ENCODE data around the gene TTC22. TPM values are rescaled to one million over a fixed set of nuclear protein-coding genes. Genes with fewer than 3 reads are reported as not detected.

Gene TTC22
- total RNA-seq, 1 experiment from 2014 or later, result 0.63 TPM

DNA sequence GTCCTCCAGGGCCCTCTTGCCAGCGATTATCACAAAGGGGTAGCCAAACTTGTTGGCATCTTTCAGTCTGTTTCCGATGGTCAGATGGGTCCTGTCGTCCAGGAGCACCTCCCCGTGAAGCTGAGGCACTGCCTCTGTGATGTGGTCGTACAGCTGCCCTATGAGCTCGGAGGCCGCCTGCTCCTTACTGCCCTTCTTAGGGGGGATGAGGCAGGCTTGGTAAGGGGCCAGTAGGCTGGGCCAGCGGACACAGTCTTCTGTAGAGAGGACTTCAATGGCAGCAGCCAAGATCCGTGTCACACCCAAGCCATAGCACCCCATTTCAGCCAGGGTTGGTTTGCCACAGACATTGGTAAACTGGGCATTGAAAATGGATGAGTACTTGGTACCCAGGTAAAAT is 43.3 kb downstream of the TTC22 start:
- DNase-seq (ENCODE audit: low spot score), result no peak
- peaks cover 3% of the 10 kb centered on the region; the same call in 1 of the 2 replicates for H3K4me1 Mint-ChIP-seq
- H3K27ac Mint-ChIP-seq, result no peak overlapping the region
- ChIA-PET CTCF (no interaction called here), POLR2A (no interaction called here)
- ATAC-seq, result no peak
- H3K9me3 Mint-ChIP-seq, result no peaks in the 10 kb centered on the region
- H3K27me3 Mint-ChIP-seq (ENCODE audit: low read depth), result no peaks in the 10 kb centered on the region
- 0 out of 2 replicates have a peak, but pooled peaks cover 8% of the 10 kb centered on the region for H3K36me3 Mint-ChIP-seq
- no peak overlapping the region for H3K4me3 Mint-ChIP-seq
- TF ChIP-seq, protein P1, sequence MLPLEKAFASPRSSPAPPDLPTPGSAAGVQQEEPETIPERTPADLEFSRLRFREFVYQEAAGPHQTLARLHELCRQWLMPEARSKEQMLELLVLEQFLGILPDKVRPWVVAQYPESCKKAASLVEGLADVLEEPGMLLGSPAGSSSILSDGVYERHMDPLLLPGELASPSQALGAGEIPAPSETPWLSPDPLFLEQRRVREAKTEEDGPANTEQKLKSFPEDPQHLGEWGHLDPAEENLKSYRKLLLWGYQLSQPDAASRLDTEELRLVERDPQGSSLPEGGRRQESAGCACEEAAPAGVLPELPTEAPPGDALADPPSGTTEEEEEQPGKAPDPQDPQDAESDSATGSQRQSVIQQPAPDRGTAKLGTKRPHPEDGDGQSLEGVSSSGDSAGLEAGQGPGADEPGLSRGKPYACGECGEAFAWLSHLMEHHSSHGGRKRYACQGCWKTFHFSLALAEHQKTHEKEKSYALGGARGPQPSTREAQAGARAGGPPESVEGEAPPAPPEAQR (CRISPR knock-in tag; IDR thresholded peaks at IDR 0.05), result no peak
- no peak for TF ChIP-seq FOXK1 (CRISPR knock-in tag; IDR thresholded peaks at IDR 0.05)

DNA sequence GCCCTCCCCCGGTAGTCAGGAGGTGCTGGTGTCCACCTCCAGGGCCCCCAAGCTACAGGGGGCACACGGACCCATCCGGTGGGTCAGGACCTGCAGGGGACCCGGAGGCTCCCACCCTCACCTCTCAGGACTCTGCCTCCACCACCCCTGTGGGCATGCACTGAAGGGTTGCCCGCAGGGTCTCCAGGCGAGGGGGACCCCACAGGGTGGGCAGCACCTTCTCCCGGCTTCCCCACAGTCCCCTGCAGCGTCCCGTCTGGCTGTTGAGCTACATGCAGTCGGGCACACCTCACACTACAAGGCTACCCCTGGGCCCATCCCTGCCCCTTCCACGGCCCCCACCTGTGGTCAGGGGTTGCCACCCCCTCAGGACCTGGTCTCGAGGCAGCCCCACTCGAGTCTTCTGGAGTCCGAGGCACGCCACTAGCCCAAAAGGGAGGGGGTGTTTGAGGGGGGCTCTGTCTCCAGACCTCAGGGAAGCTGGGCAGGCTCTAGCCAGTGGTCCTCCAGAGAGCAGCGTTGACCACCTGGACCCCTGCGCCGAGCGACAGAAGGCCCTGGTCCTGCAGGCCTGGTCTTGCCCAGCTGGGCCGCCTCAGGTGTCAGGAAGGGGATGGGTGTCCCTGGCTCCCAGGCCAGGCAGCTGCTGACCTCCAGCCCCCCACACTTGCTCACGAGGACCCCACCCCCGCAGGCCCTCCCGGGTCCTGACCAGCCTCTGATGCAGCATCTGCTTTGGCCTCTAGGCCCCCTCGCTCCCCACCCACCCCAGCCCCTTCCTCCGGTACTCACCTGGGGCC is 46.4 kb downstream of the TTC22 start:
- CTCF ChIA-PET, result interaction anchor here (2.2 kb wide), 1 partner anchor 38 kb away, joined by 8 read pairs; no protein-coding TSS in a partner anchor

DNA sequence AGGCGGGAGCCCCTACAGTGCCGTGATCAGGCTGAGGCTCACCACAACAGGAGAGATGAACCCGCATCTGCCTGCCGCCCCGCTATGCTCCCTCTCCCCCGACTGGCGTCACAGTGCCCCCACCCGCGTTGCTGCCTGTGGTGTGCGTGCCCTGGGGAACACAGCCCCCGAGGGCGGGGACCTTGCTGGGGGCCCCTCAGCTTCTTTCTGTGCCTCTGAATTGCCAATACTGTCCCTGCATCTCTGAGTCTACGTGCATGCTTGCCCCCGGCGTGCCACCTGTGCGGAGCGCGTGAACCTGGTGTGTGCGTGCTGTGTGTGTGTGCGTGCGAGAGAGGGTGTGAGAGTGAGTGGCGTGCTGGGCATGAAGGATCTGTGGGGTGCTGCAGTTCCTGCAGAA is 47.1 kb downstream of the TTC22 start:
- Mint-ChIP-seq H3K36me3 (0 out of 2 replicates have a peak, but pooled peaks cover 8% of the 10 kb centered on the region), H3K9me3 (no peaks in the 10 kb centered on the region), H3K27me3 (ENCODE audit: low read depth) (no peaks in the 10 kb centered on the region), H3K27ac (no peak overlapping the region), H3K4me1 (peaks cover 18% of the 10 kb centered on the region), H3K4me3 (no peak overlapping the region)
- ChIA-PET POLR2A (no interaction called here), CTCF (no interaction called here)
- no peak for TF ChIP-seq ZNF396 (CRISPR knock-in tag; IDR thresholded peaks at IDR 0.05; ENCODE audit: borderline replicate concordance)
- no peak for TF ChIP-seq JAZF1 (CRISPR knock-in tag; IDR thresholded peaks at IDR 0.05)
- TF ChIP-seq IRF2 (CRISPR knock-in tag; IDR thresholded peaks at IDR 0.05; ENCODE audit: borderline replicate concordance, low read depth), result no peak
- no peak for TF ChIP-seq ZNF671 (CRISPR knock-in tag; IDR thresholded peaks at IDR 0.05)
- ATAC-seq (no peak), DNase-seq (ENCODE audit: low spot score) (no peak)

More for the DNA sequence above, 46.4 kb downstream of the TTC22 start:
- Mint-ChIP-seq H3K27ac (no peak overlapping the region), H3K27me3 (ENCODE audit: low read depth) (no peaks in the 10 kb centered on the region), H3K4me1 (peaks cover 18% of the 10 kb centered on the region), H3K36me3 (0 out of 2 replicates have a peak, but pooled peaks cover 8% of the 10 kb centered on the region), H3K4me3 (no peak overlapping the region), H3K9me3 (no peaks in the 10 kb centered on the region)
- TF ChIP-seq, protein P2, sequence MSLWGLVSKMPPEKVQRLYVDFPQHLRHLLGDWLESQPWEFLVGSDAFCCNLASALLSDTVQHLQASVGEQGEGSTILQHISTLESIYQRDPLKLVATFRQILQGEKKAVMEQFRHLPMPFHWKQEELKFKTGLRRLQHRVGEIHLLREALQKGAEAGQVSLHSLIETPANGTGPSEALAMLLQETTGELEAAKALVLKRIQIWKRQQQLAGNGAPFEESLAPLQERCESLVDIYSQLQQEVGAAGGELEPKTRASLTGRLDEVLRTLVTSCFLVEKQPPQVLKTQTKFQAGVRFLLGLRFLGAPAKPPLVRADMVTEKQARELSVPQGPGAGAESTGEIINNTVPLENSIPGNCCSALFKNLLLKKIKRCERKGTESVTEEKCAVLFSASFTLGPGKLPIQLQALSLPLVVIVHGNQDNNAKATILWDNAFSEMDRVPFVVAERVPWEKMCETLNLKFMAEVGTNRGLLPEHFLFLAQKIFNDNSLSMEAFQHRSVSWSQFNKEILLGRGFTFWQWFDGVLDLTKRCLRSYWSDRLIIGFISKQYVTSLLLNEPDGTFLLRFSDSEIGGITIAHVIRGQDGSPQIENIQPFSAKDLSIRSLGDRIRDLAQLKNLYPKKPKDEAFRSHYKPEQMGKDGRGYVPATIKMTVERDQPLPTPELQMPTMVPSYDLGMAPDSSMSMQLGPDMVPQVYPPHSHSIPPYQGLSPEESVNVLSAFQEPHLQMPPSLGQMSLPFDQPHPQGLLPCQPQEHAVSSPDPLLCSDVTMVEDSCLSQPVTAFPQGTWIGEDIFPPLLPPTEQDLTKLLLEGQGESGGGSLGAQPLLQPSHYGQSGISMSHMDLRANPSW (CRISPR knock-in tag; conservative IDR thresholded peaks at IDR 0.05; ENCODE audit: low read depth), result no peak
- no peak for TF ChIP-seq CREM (CRISPR knock-in tag; IDR thresholded peaks at IDR 0.05)
- DNase-seq (ENCODE audit: low spot score), result no peak
- POLR2A ChIA-PET, result no interaction called here
- ATAC-seq, result no peak

DNA sequence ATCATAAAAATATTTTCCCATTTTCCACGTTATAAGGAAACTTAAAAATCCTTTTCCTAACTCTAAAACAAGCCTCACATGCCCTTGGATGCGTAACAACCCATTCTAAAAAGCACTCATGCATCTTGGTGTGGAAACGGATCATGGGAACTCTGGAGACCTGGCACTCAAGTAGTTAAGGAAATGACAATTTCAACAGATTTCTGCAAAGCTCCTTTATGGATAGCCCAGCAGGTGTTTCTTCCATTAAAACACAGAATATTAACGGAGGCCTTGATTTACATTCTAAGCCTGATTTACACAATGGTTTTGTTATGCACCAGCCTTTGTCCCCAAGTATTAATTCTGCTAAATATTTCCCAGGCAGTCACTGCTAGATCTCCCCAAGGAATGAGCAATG is 49.7 kb downstream of the TTC22 start:
- Mint-ChIP-seq H3K27me3 (ENCODE audit: low read depth) (no peaks in the 10 kb centered on the region; the same call in 1 of the 2 replicates), H3K36me3 (0 out of 2 replicates have a peak, but pooled peaks cover 3% of the 10 kb centered on the region), H3K4me3 (no peak overlapping the region), H3K9me3 (no peaks in the 10 kb centered on the region), H3K27ac (no peak overlapping the region), H3K4me1 (peaks cover 18% of the 10 kb centered on the region)
- ATAC-seq, result no peak
- ChIA-PET POLR2A (no interaction called here), CTCF (interaction anchor here (0.9 to 3.5 kb wide), 6 partner anchors 17 to 670 kb away, joined by 3 to 19 read pairs (median 4); partner anchors contain the start of gene TTC22)
- no peak for DNase-seq (ENCODE audit: low spot score)
- TF ChIP-seq NR1H2 (CRISPR knock-in tag; IDR thresholded peaks at IDR 0.05), result no peak
- TF ChIP-seq, protein P3, sequence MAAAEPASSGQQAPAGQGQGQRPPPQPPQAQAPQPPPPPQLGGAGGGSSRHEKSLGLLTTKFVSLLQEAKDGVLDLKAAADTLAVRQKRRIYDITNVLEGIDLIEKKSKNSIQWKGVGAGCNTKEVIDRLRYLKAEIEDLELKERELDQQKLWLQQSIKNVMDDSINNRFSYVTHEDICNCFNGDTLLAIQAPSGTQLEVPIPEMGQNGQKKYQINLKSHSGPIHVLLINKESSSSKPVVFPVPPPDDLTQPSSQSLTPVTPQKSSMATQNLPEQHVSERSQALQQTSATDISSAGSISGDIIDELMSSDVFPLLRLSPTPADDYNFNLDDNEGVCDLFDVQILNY (CRISPR knock-in tag; IDR thresholded peaks at IDR 0.05), result no peak
- TF ChIP-seq, protein P1 (CRISPR knock-in tag; IDR thresholded peaks at IDR 0.05), result no peak
- TF ChIP-seq ATF1 (CRISPR knock-in tag; IDR thresholded peaks at IDR 0.05), result no peak
- TF ChIP-seq, protein P4, sequence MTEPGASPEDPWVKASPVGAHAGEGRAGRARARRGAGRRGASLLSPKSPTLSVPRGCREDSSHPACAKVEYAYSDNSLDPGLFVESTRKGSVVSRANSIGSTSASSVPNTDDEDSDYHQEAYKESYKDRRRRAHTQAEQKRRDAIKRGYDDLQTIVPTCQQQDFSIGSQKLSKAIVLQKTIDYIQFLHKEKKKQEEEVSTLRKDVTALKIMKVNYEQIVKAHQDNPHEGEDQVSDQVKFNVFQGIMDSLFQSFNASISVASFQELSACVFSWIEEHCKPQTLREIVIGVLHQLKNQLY (CRISPR knock-in tag; IDR thresholded peaks at IDR 0.05), result no peak
- no peak for TF ChIP-seq IRF2 (CRISPR knock-in tag; IDR thresholded peaks at IDR 0.05; ENCODE audit: borderline replicate concordance, low read depth)
- TF ChIP-seq, protein P5, sequence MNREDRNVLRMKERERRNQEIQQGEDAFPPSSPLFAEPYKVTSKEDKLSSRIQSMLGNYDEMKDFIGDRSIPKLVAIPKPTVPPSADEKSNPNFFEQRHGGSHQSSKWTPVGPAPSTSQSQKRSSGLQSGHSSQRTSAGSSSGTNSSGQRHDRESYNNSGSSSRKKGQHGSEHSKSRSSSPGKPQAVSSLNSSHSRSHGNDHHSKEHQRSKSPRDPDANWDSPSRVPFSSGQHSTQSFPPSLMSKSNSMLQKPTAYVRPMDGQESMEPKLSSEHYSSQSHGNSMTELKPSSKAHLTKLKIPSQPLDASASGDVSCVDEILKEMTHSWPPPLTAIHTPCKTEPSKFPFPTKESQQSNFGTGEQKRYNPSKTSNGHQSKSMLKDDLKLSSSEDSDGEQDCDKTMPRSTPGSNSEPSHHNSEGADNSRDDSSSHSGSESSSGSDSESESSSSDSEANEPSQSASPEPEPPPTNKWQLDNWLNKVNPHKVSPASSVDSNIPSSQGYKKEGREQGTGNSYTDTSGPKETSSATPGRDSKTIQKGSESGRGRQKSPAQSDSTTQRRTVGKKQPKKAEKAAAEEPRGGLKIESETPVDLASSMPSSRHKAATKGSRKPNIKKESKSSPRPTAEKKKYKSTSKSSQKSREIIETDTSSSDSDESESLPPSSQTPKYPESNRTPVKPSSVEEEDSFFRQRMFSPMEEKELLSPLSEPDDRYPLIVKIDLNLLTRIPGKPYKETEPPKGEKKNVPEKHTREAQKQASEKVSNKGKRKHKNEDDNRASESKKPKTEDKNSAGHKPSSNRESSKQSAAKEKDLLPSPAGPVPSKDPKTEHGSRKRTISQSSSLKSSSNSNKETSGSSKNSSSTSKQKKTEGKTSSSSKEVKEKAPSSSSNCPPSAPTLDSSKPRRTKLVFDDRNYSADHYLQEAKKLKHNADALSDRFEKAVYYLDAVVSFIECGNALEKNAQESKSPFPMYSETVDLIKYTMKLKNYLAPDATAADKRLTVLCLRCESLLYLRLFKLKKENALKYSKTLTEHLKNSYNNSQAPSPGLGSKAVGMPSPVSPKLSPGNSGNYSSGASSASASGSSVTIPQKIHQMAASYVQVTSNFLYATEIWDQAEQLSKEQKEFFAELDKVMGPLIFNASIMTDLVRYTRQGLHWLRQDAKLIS (CRISPR knock-in tag; IDR thresholded peaks at IDR 0.05; ENCODE audit: borderline replicate concordance), result no peak
- no peak for TF ChIP-seq TEAD4 (CRISPR knock-in tag; IDR thresholded peaks at IDR 0.05)
- no peak for TF ChIP-seq MYBL2 (CRISPR knock-in tag; IDR thresholded peaks at IDR 0.05)
